ENCODE data around the gene ABHD11.

Gene ABHD11

GRCh38 chr7:73705551-73705920 lies 33.1 kb downstream of the ABHD11 start:
- no peak overlapping the region for H3K4me2 ChIP-seq (ENCODE audit: low read length)
- no peaks in the 10 kb centered on the region for H3K9me3 ChIP-seq (ENCODE audit: insufficient read depth, low read length)
- TF ChIP-seq CTCF (IDR thresholded peaks at IDR 0.05; ENCODE audit: low read depth, low read length): no peak
- TF ChIP-seq EZH2phosphoT487 (IDR thresholded peaks at IDR 0.05; ENCODE audit: low read depth): no peak
- H4K20me1 ChIP-seq (ENCODE audit: insufficient read depth, low read length): no peaks in the 10 kb centered on the region
- peaks cover 9% of the 10 kb centered on the region for H3K36me3 ChIP-seq (replicated peaks; ENCODE audit: low read depth, low read length)
- no peaks in the 10 kb centered on the region for H3K79me2 ChIP-seq (ENCODE audit: low read length)
- H3K4me1 ChIP-seq (ENCODE audit: low read length): no peaks in the 10 kb centered on the region
- no peak overlapping the region for H2AFZ ChIP-seq (ENCODE audit: low read depth, low read length)
- H3K4me3 ChIP-seq (ENCODE audit: low read length): no peak overlapping the region
- H3K27ac ChIP-seq (ENCODE audit: low read length): no peak overlapping the region
- no peak overlapping the region for H3K9ac ChIP-seq (ENCODE audit: low read length)
- no peaks in the 10 kb centered on the region for H3K27me3 ChIP-seq (ENCODE audit: low read depth, low read length)

DNA sequence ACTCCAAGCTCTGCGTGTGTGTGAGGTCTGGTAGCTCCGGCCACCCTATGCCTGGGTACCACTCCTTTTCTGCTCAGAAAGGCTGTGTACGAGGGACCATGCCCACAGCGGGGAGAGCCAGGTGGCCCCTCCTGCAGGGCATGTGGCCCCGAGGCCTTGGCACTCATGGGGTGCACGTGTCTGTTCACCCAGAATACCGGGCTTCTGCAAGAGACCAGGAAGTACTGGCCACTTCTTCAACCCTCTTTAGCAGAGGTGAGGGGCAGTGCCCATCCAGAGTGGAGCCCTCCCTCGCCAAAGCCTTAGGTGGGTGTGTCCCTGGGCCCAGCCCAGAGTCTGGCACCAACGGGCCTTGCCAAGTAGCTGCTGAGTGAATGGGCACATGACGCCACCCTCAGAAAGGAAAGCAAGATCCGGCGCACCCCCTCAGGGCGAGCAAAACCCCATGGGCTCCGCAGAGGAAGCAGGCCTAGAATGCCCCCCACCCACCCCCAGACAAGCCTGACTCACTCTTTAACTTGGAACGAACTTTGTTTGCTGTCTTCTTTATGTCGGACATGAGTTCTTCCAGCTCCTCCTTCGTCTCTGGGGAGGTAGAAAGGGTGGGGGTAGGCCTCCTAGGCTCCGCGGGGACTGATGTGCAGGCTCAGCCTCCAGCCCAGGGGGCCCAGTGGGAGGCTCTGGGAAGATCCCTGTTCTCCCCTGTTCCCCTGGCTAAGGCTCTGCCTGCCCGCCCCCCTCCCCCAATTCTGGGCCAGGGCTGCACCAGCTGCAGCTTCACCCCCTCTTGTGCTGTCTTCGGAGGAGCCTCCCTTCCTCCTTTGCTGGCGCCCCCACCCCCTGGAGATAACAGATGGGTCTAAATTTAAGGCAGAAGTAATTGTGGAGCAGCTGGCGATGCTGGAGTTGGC lies 33.7 kb downstream of the ABHD11 start:
- Histone ChIP-seq H3K9me3 (ENCODE audit: insufficient read depth, low read length) (no peaks in the 10 kb centered on the region), H3K27me3 (ENCODE audit: low read depth, low read length) (no peaks in the 10 kb centered on the region), H2AFZ (ENCODE audit: low read depth, low read length) (no peak overlapping the region), H3K4me3 (ENCODE audit: low read length) (no peak overlapping the region), H3K27ac (ENCODE audit: low read length) (no peak overlapping the region), H3K79me2 (ENCODE audit: low read length) (no peaks in the 10 kb centered on the region), H4K20me1 (ENCODE audit: insufficient read depth, low read length) (no peaks in the 10 kb centered on the region), H3K4me1 (ENCODE audit: low read length) (no peaks in the 10 kb centered on the region), H3K9ac (ENCODE audit: low read length) (no peak overlapping the region), H3K36me3 (replicated peaks; ENCODE audit: low read depth, low read length) (peaks cover 10% of the 10 kb centered on the region), H3K4me2 (ENCODE audit: low read length) (no peak overlapping the region)
- no peak for TF ChIP-seq EZH2phosphoT487 (IDR thresholded peaks at IDR 0.05; ENCODE audit: low read depth)
- TF ChIP-seq CTCF (IDR thresholded peaks at IDR 0.05; ENCODE audit: low read depth, low read length): no peak

DNA sequence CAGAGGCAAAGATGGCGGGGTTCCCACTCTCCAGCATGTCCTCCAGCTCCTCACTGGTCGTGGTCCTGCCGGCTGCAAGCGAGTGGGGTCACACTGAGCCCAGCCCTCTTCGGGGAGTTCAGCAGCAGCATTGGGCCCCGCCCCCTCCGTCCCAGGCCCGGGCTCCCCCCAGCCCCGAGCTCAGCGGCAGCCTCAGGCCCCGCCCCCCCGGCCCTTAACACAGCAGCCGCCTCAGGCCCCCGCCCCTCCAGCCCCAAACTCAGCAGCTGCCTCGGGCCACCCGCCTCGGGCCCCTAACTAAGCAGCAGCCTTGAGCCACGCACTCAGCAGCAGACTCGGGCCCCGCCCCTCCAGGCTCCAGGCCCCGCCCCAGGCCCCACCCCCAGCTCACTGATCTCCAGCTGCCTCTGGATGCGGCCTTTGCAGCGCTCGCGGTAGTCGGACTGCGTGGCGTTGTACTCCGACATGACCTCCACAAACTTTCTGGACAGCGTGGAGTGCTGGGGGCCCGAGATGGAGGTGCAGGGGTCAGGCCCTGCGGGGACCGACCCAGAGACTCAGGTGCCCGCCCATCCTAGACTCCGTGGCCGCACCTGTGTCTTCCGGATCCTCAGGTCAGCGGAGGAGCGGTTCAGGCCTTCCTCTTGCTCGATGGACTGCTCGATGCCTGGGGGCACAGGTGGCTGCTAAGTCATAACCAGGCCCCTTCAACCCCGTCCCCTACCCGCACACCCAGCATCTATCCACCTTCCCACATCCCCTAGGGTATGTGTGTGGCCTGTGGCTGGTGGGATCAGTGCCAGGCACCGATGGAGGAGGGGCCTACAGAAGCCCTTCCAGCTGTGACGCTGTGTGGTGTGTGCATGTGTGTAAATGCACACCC lies 34.6 kb downstream of the ABHD11 start:
- TF ChIP-seq CTCF (IDR thresholded peaks at IDR 0.05; ENCODE audit: low read depth, low read length) (no peak), EZH2phosphoT487 (IDR thresholded peaks at IDR 0.05; ENCODE audit: low read depth) (no peak)
- Histone ChIP-seq H3K27me3 (ENCODE audit: low read depth, low read length) (no peaks in the 10 kb centered on the region), H4K20me1 (ENCODE audit: insufficient read depth, low read length) (no peaks in the 10 kb centered on the region), H3K4me2 (ENCODE audit: low read length) (no peak overlapping the region), H2AFZ (ENCODE audit: low read depth, low read length) (no peak overlapping the region), H3K36me3 (replicated peaks; ENCODE audit: low read depth, low read length) (peaks cover 10% of the 10 kb centered on the region), H3K9ac (ENCODE audit: low read length) (no peak overlapping the region), H3K4me1 (ENCODE audit: low read length) (no peaks in the 10 kb centered on the region), H3K27ac (ENCODE audit: low read length) (no peak overlapping the region), H3K79me2 (ENCODE audit: low read length) (no peaks in the 10 kb centered on the region), H3K9me3 (ENCODE audit: insufficient read depth, low read length) (no peaks in the 10 kb centered on the region), H3K4me3 (ENCODE audit: low read length) (no peak overlapping the region)

GRCh38 chr7:73703225-73703624 lies 35.4 kb downstream of the ABHD11 start:
- TF ChIP-seq CTCF (IDR thresholded peaks at IDR 0.05; ENCODE audit: low read depth, low read length): no peak
- TF ChIP-seq EZH2phosphoT487 (IDR thresholded peaks at IDR 0.05; ENCODE audit: low read depth): no peak
- Histone ChIP-seq H3K36me3 (replicated peaks; ENCODE audit: low read depth, low read length) (peaks cover 18% of the 10 kb centered on the region), H3K27ac (ENCODE audit: low read length) (no peak overlapping the region), H3K9me3 (ENCODE audit: insufficient read depth, low read length) (no peaks in the 10 kb centered on the region), H3K4me1 (ENCODE audit: low read length) (no peaks in the 10 kb centered on the region), H4K20me1 (ENCODE audit: insufficient read depth, low read length) (no peaks in the 10 kb centered on the region), H3K27me3 (ENCODE audit: low read depth, low read length) (no peaks in the 10 kb centered on the region), H3K79me2 (ENCODE audit: low read length) (no peaks in the 10 kb centered on the region), H3K4me2 (ENCODE audit: low read length) (no peak overlapping the region), H3K9ac (ENCODE audit: low read length) (no peak overlapping the region), H2AFZ (ENCODE audit: low read depth, low read length) (no peak overlapping the region), H3K4me3 (ENCODE audit: low read length) (no peak overlapping the region)
